HepG2 (cell line): ENCODE measurements around the gene SIGLEC9. TPM values are rescaled to one million over a fixed set of nuclear protein-coding genes. Genes with fewer than 3 reads are reported as not detected.

Experiments
- ATAC-seq: fragments of 200-7000 bp; cut with Tn5 transposase; 3 replicates; pipeline ENCODE4 v1.9.1; 2020; ENCODE audit warnings: mild to moderate bottlenecking, moderate library complexity
- BruUV-seq: library from RNA; stranded (reverse); fragments of 400-500 nt; replicated peaks from 2 replicates; lab custom pipeline; 2021; lab: Mats Ljungman, UMichigan
- CTCF ChIA-PET: fragments of 300-600 bp; formaldehyde crosslinking; extraction: SDS; loops from one replicate; lab custom pipeline; 2021; ENCODE audit warnings: low total read pairs, inconsistent platforms, low intra/inter-chr PET ratio; lab: Yijun Ruan, JAX
- POLR2A ChIA-PET: fragments of 350-600 bp; sonication (Branson Sonifier 250); formaldehyde crosslinking; loops from one replicate; lab custom pipeline; 2020; ENCODE audit warnings: antibody characterized with exemption, inconsistent platforms; lab: Yijun Ruan, JAX
- DNase-seq: peaks from one replicate; pipeline ENCODE4 v3.0.0-alpha.2; 2015; ENCODE audit warnings: low spot score
- FAIRE-seq: peaks from 3 replicates; lab custom pipeline; 2011; peaks lifted over from hg19 to GRCh38; lab: Jason Lieb, UNC
- H2AFZ ChIP-seq: one replicate; pipeline ENCODE4 v1.6.1; 2011; ENCODE audit warnings: low read length, inconsistent platforms
- H3K27ac ChIP-seq: fragments of 300-600 bp; 3 replicates; pipeline ENCODE4 v1.8.0; 2011; ENCODE audit warnings: mixed run types, mild to moderate bottlenecking, mixed read lengths, low read length, inconsistent platforms; ENCODE audit not compliant: insufficient read depth; ENCODE audit errors: extremely low read length
- H3K27me3 ChIP-seq, 2 experiments: fragments of 200-600 bp in 1 of 2; 2 replicates in 1 of 2; 3 replicates in 1 of 2; pipeline versions ENCODE4 v1.6.0 to v1.8.0; 2011; ENCODE audit warnings: low read length in 2 of 2, mild to moderate bottlenecking in 2 of 2, moderate library complexity in 2 of 2, inconsistent platforms in 1 of 2; ENCODE audit not compliant: insufficient read depth in 2 of 2, control insufficient read depth in 1 of 2
- H3K36me3 ChIP-seq, 2 experiments: fragments of 200-600 bp in 1 of 2; replicated peaks in 1 of 2; 2 replicates in 1 of 2; 3 replicates in 1 of 2; pipeline versions ENCODE4 v1.5.1 to v1.8.0; 2011; ENCODE audit warnings: low read length in 2 of 2, inconsistent platforms in 1 of 2; ENCODE audit not compliant: insufficient read depth in 2 of 2, control insufficient read depth in 1 of 2
- H3K4me1 ChIP-seq: 2 replicates; pipeline ENCODE4 v1.5.1; 2012; ENCODE audit warnings: low read length, inconsistent platforms; ENCODE audit not compliant: insufficient read depth
- H3K4me2 ChIP-seq: 2 replicates; pipeline ENCODE4 v1.6.0; 2011; ENCODE audit warnings: low read depth, low read length, inconsistent platforms
- H3K4me3 ChIP-seq, 3 experiments: fragments of 200-600 bp in 1 of 3; sonication (generic), shearing (Covaris generic) in 1 of 3; replicated peaks in 1 of 3; 2 replicates each; pipeline ENCODE4 v1.5.1; 2011 to 2016; ENCODE audit warnings: low read length in 3 of 3, inconsistent platforms in 2 of 3, low read depth in 2 of 3, mild to moderate bottlenecking in 2 of 3, control low read depth in 1 of 3, mixed read lengths in 1 of 3; ENCODE audit not compliant: insufficient read depth in 1 of 3
- H3K79me2 ChIP-seq: one replicate; pipeline ENCODE4 v1.6.1; 2011; ENCODE audit warnings: low read length, inconsistent platforms; ENCODE audit not compliant: insufficient read depth
- H3K9ac ChIP-seq: 2 replicates; pipeline ENCODE4 v1.6.0; 2011; ENCODE audit warnings: mild to moderate bottlenecking, low read depth, low read length, inconsistent platforms; ENCODE audit not compliant: insufficient read depth
- H3K9me3 ChIP-seq: 2 replicates; pipeline ENCODE4 v1.5.1; 2012; ENCODE audit warnings: mild to moderate bottlenecking, low read length
- H4K20me1 ChIP-seq: 2 replicates; pipeline ENCODE4 v1.6.0; 2011; ENCODE audit warnings: inconsistent platforms, mild to moderate bottlenecking, low read length, moderate library complexity; ENCODE audit not compliant: insufficient read depth
- CCAR2 ChIP-seq: fragments of 200-400 bp; formaldehyde crosslinking; optimal IDR thresholded peaks from 2 replicates; pipeline ENCODE3; 2018; ENCODE audit warnings: low read depth, mild to moderate bottlenecking, low read length, moderate library complexity
- DNMT1 ChIP-seq: sonication (generic); formaldehyde crosslinking; IDR thresholded peaks from 2 replicates; pipeline ENCODE4 v1.5.1; 2020; ENCODE audit warnings: mild to moderate bottlenecking, missing genetic modification reagents
- YEATS2 ChIP-seq: sonication (generic); formaldehyde crosslinking; IDR thresholded peaks from 2 replicates; pipeline ENCODE4 v1.4.0; 2020; ENCODE audit warnings: missing genetic modification reagents, borderline replicate concordance
- ZBTB40 ChIP-seq, 2 experiments: fragments of 450-650 bp in 1 of 2; sonication (generic) in 1 of 2; formaldehyde crosslinking in 1 of 2; IDR thresholded peaks; 2 replicates each; pipeline versions ENCODE4 v1.6.1 to v1.8.0; 2016 to 2022; ENCODE audit warnings: antibody characterized with exemption in 1 of 2, mild to moderate bottlenecking in 1 of 2, missing genetic modification reagents in 1 of 2
- ZNF567 ChIP-seq: sonication (generic); formaldehyde crosslinking; IDR thresholded peaks from 2 replicates; pipeline ENCODE4 v1.8.1; 2023; ENCODE audit warnings: mild to moderate bottlenecking, missing genetic modification reagents, borderline replicate concordance
- ZNF614 ChIP-seq: IDR thresholded peaks from 2 replicates; pipeline ENCODE4 v1.6.1; 2018; ENCODE audit warnings: missing biosample characterization, missing genetic modification reagents, inconsistent platforms, borderline replicate concordance
- WGBS: methylation state at CpG from one replicate; pipeline ENCODE4 v1.1.6; 2017; ENCODE audit warnings: low lambda C conversion rate; 5-methylcytosine and 5-hydroxymethylcytosine counted together
- in situ Hi-C: cut with HindIII; loops from 2 replicates; pipeline ENCODE4 v1.10.0; 2017; ENCODE audit warnings: low pct_unique_long_range_greater_than_20kb; ENCODE audit not compliant: extremely low pct_ligation_motif_present
- intact Hi-C: fragments of 100-400 bp; cut with micrococcal nuclease; formaldehyde crosslinking; loops from one replicate; pipeline ENCODE4 v1.10.0; 2022; ENCODE audit not compliant: unreplicated experiment
- polyA plus RNA-seq, 8 experiments: library from polyadenylated mRNA; depleted of rRNA in 3 of 8; stranded (reverse) in 7 of 8; unstranded in 1 of 8; fragments of >200 nt; fragmentation: Illumina TruSeq in 4 of 8; extraction: Trizol in 4 of 8; gene quantifications; 2 replicates each; pipeline versions ENCODE4 v1.2.1 to v1.2.3, GENCODE V29; 2011 to 2016; ENCODE audit warnings: low read depth in 4 of 8, missing spikeins in 1 of 8, mixed read lengths in 1 of 8; ENCODE audit not compliant: insufficient read depth in 1 of 8
- total RNA-seq, 5 experiments: library from RNA; depleted of rRNA; stranded (reverse); fragments of >200 nt; fragmentation: Illumina TruSeq; extraction: Trizol; gene quantifications; 2 replicates each; pipeline ENCODE4 v1.2.3, GENCODE V29; 2016; ENCODE audit warnings: low read depth in 1 of 5
- TF ChIP-seq, protein P1 (sequence below): sonication (generic); formaldehyde crosslinking; IDR thresholded peaks from 2 replicates; pipeline ENCODE4 v1.5.0; 2020; ENCODE audit warnings: missing genetic modification reagents
- TF ChIP-seq, protein P2 (sequence below): conservative IDR thresholded peaks from 2 replicates; pipeline ENCODE4 v1.6.1; 2018; ENCODE audit warnings: missing genetic modification reagents
- TF ChIP-seq, protein P3 (sequence below): sonication (generic); formaldehyde crosslinking; conservative IDR thresholded peaks from 2 replicates; pipeline ENCODE4 v1.8.0; 2022; ENCODE audit warnings: low read depth, missing genetic modification reagents

Gene SIGLEC9
- total and polyA plus RNA-seq, 2 of the 13 experiments (the other 11 are each of a cell fraction or from before 2014, with no cell fraction given) = not detected

- no peak for TF ChIP-seq ZBTB40 (IDR thresholded peaks at IDR 0.05)
- TF ChIP-seq ZBTB40 (CRISPR knock-in tag; IDR thresholded peaks at IDR 0.05) = no peak
These were observed 5.6 kb upstream of the SIGLEC9 start (continued) for GRCh38 chr19:51119101-51119500.

DNA sequence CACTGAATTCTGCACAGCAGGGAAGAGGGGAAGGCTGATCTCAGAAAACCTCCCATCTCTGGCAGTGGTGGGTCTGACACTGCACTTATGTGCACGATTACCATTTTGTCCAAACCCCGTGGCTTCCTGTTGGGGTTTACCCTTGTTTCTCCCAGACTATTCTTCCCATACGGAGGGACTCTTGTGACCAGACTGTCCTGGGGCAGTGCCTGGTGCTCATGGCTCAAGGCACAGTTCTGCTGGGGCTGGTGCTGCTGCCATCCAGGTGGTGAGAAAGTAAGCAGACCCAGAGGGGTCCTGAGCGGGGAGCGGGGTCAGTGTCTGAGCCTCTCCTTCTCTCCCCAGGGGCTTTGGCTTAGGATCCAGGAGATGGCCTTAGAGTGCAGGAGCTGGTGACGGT lies 5.1 kb upstream of the SIGLEC9 start:
- Histone ChIP-seq H3K4me3 (no peak overlapping the region), H3K27ac (no peak overlapping the region), H2AFZ (no peak overlapping the region), H3K9me3 (no peaks in the 10 kb centered on the region), H3K9ac (no peak overlapping the region), H3K27me3 (peaks cover 2 to 59% of the 10 kb centered on the region in 2 experiments), H4K20me1 (no peaks in the 10 kb centered on the region), H3K79me2 (no peaks in the 10 kb centered on the region), H3K4me2 (no peak overlapping the region), H3K4me1 (no peaks in the 10 kb centered on the region), H3K36me3 (no peaks in the 10 kb centered on the region)
- in situ Hi-C loops (no loop called here), intact Hi-C loops (no loop called here)
- no peak for ATAC-seq
- 0% methylated on average over 3 of the region's 6 CpGs for WGBS
- ChIA-PET POLR2A (no interaction called here), CTCF (no interaction called here)
- DNase-seq = no peak
- BruUV-seq = no TSS peak
- FAIRE-seq = no peak
- TF ChIP-seq, protein P1, sequence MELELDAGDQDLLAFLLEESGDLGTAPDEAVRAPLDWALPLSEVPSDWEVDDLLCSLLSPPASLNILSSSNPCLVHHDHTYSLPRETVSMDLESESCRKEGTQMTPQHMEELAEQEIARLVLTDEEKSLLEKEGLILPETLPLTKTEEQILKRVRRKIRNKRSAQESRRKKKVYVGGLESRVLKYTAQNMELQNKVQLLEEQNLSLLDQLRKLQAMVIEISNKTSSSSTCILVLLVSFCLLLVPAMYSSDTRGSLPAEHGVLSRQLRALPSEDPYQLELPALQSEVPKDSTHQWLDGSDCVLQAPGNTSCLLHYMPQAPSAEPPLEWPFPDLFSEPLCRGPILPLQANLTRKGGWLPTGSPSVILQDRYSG (CRISPR knock-in tag) = no peak
- TF ChIP-seq CCAR2 (no peak), ZNF567 (CRISPR knock-in tag) (no peak), DNMT1 (CRISPR knock-in tag) (no peak), YEATS2 (no peak), ZNF614 (CRISPR knock-in tag) (no peak)
- TF ChIP-seq, protein P2, sequence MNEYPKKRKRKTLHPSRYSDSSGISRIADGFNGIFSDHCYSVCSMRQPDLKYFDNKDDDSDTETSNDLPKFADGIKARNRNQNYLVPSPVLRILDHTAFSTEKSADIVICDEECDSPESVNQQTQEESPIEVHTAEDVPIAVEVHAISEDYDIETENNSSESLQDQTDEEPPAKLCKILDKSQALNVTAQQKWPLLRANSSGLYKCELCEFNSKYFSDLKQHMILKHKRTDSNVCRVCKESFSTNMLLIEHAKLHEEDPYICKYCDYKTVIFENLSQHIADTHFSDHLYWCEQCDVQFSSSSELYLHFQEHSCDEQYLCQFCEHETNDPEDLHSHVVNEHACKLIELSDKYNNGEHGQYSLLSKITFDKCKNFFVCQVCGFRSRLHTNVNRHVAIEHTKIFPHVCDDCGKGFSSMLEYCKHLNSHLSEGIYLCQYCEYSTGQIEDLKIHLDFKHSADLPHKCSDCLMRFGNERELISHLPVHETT (CRISPR knock-in tag) = no peak
- TF ChIP-seq, protein P3, sequence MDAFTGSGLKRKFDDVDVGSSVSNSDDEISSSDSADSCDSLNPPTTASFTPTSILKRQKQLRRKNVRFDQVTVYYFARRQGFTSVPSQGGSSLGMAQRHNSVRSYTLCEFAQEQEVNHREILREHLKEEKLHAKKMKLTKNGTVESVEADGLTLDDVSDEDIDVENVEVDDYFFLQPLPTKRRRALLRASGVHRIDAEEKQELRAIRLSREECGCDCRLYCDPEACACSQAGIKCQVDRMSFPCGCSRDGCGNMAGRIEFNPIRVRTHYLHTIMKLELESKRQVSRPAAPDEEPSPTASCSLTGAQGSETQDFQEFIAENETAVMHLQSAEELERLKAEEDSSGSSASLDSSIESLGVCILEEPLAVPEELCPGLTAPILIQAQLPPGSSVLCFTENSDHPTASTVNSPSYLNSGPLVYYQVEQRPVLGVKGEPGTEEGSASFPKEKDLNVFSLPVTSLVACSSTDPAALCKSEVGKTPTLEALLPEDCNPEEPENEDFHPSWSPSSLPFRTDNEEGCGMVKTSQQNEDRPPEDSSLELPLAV (CRISPR knock-in tag) = no peak
